Heart right ventricle (tissue), 16 donors: Measurements from ENCODE around the gene ENOPH1. TPM values are rescaled to one million over a fixed set of nuclear protein-coding genes. Genes with fewer than 3 reads are reported as not detected.

Source experiments
- ATAC-seq, 8 donors: fragments of 200-7000 bp; cut with Tn5 transposase; one replicate each; pipeline ENCODE4 v1.9.1; 2020; ENCODE audit warnings: mild to moderate bottlenecking in 8 of 8, moderate library complexity in 8 of 8, moderate number of reproducible peaks in 1 of 8
- DNase-seq, 2 donors: peaks; one replicate each; pipeline ENCODE4 v3.0.0-alpha.2; 2020
- H3K27ac ChIP-seq, 10 donors: fragments of 200-600 bp; sonication (generic) in 2 of 10; one replicate each; pipeline versions ENCODE4 v1.5.0 to v1.8.0; 2020 to 2022; ENCODE audit warnings: mild to moderate bottlenecking in 3 of 10
- H3K27me3 ChIP-seq, 7 donors: fragments of 200-600 bp; one replicate each; pipeline ENCODE4 v1.8.0; 2021 to 2022; ENCODE audit warnings: mild to moderate bottlenecking in 2 of 7
- H3K36me3 ChIP-seq, 9 donors: fragments of 200-600 bp; sonication (generic) in 1 of 9; one replicate each; pipeline versions ENCODE4 v1.5.0 to v1.8.0; 2020 to 2022; ENCODE audit warnings: mild to moderate bottlenecking in 2 of 9
- H3K4me1 ChIP-seq, 9 donors: fragments of 200-600 bp; sonication (generic) in 1 of 9; one replicate each; pipeline versions ENCODE4 v1.5.0 to v1.8.0; 2020 to 2022; ENCODE audit warnings: mild to moderate bottlenecking in 4 of 9
- H3K4me3 ChIP-seq, 10 donors: fragments of 200-600 bp; sonication (generic) in 2 of 10; one replicate each; pipeline versions ENCODE4 v1.5.0 to v1.8.0; 2020 to 2022; ENCODE audit warnings: mild to moderate bottlenecking in 7 of 10, moderate library complexity in 2 of 10
- H3K9me3 ChIP-seq, 11 donors: fragments of 200-600 bp in 10 of 11; sonication (generic) in 2 of 11; one replicate each; pipeline versions ENCODE4 v1.5.0 to v1.8.0; 2013 to 2022; ENCODE audit warnings: mild to moderate bottlenecking in 2 of 11, control low read depth in 1 of 11, moderate library complexity in 1 of 11
- WGBS, 2 donors: extraction: QIAGEN DNeasy Blood & Tissue Kit; methylation state at CpG; one replicate each; pipeline ENCODE4 v1.1.7; 2013; ENCODE audit warnings: inconsistent platforms in 1 of 2; 5-methylcytosine and 5-hydroxymethylcytosine counted together
- intact Hi-C, 10 donors: fragments of 100-400 bp; cut with DNase I; formaldehyde crosslinking; loops; one replicate each; pipeline versions ENCODE4 v1.11.1 to v1.14.2; 2022
- polyA plus RNA-seq, 2 donors: library from polyadenylated mRNA; stranded (reverse); fragments of 200-250 nt; gene quantifications; one replicate each; pipeline ENCODE4 v1.2.3, GENCODE V29; 2013
- total RNA-seq, 10 donors: library from RNA; stranded (reverse); fragmentation: NEBNext Ultra II Directional in 3 of 10; extraction: Animal tissue kit (Norgen Biotek cat#: 25700) in 3 of 10; gene quantifications; one replicate each; pipeline versions ENCODE4 v1.2.1 to v1.2.4, GENCODE V29; 2021 to 2023
- TF ChIP-seq, protein P1 (sequence below), 9 donors: fragments of 200-600 bp; sonication (generic) in 2 of 9; IDR thresholded peaks; one replicate each; pipeline versions ENCODE4 v1.5.0 to v1.8.0; 2021 to 2022; ENCODE audit warnings: antibody characterized with exemption in 9 of 9, mild to moderate bottlenecking in 5 of 9, moderate library complexity in 1 of 9
- donor health status: Arrhythmogenic right ventricular cardiomyopathy.
- donor health status: ischemic (EF 13 %, LVEDD 7.1; RV severe dilation, severe dysfunction).
- donor health status: healthy with polysubstance abuse.
- donor health status: DM: no; HTN: yes; CAD: no.
- donor health status: DM: no; HTN: no; CAD: no.
- donor health status: ischemic (EF 25% LVEDD 6.9; RV normal size, moderate dysfunction).
- donor health status: ischemic (EF 25% LVEDD 5.7; RV mildly dilated, moderate dysfunction).
- donor health status: healthy.
- donor health status: DM: yes; HTN: yes; CAD: no.
- donor health status: Ischemic cardiomyopathy.
- donor health status: ischemic (EF 35%, LVEDD 5.7; RV mildly dilated, moderate dysfunction).
- donor health status: nonischemic (EF 11% LVEDD 7.7; RV severe dilation, severe dysfunction).
- donor health status: DM: yes; HTN: yes; CAD: no.
- donor health status: PGD.
- donor health status: ischemic (EF 29% LVEDD 5.4; RV normal size, mild dysfunction).
- donor health status: nonischemic (EF 23%, LVEDD 6.1; RV moderate dilation, normal function).

The ENOPH1 gene
- total and polyA plus RNA-seq, 12 donors = 13.9 to 28.1 (median 16.3) TPM

DNA sequence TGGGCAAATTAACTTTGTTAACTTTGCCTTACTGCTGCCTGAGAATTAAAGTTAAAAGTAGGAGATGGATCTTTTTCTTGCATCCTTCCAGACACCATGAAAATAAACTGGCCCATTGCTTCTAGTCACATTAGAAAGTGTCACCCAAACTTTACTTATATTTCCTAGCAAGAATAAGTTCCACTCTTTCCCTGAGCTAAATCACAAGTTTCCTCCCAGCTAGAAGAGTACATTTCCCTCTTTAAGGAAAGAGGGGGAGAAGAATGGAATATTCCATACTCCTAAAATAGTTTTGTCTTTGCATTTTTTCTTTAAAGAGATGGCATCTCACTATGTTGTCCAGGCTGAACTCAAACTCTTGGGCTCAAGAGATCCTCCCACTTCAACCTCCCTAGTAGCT lies 77.6 kb downstream of the ENOPH1 start:
- intact Hi-C loops = no loop called here
- H3K4me1 ChIP-seq = no peaks in the 10 kb centered on the region
- H3K9me3 ChIP-seq = no peaks in the 10 kb centered on the region
- H3K36me3 ChIP-seq = peaks cover 0 to 17% (median 0%) of the 10 kb centered on the region in 9 donors
- ATAC-seq (no peak), DNase-seq (no peak)
- H3K4me3 ChIP-seq = no peak overlapping the region
- no peak overlapping the region for H3K27ac ChIP-seq
- TF ChIP-seq, protein P1, sequence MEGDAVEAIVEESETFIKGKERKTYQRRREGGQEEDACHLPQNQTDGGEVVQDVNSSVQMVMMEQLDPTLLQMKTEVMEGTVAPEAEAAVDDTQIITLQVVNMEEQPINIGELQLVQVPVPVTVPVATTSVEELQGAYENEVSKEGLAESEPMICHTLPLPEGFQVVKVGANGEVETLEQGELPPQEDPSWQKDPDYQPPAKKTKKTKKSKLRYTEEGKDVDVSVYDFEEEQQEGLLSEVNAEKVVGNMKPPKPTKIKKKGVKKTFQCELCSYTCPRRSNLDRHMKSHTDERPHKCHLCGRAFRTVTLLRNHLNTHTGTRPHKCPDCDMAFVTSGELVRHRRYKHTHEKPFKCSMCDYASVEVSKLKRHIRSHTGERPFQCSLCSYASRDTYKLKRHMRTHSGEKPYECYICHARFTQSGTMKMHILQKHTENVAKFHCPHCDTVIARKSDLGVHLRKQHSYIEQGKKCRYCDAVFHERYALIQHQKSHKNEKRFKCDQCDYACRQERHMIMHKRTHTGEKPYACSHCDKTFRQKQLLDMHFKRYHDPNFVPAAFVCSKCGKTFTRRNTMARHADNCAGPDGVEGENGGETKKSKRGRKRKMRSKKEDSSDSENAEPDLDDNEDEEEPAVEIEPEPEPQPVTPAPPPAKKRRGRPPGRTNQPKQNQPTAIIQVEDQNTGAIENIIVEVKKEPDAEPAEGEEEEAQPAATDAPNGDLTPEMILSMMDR (IDR thresholded peaks at IDR 0.05) = no peak
- no peaks in the 10 kb centered on the region for H3K27me3 ChIP-seq

DNA sequence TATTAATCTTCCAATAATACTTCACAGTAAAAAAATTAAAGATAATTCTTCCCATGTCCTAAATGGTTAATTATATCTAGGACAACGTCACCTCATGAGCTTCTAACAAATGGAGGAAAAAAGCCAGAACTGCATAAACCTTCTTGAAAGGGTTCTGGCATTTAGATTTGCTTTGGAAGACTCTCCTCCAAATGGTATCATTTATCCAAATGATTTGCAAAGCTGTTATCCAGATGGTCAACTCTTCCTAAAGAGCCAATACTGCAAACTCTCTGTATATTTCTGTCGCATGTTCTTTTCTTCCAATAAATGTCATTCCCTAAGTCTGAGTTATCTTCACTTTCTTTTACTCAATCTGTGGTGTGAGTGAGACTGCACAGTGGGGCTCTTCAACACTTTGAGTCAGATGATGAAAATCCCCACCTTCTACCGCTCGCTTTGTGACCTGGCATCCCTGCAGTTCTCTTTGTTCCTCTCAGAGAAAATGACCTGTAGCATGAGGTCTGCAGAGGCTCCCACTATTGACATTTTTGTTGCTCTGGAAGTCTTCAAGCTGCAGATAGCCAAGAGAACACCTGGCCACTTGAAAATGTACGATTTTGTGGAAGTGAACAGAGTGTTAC lies 78.5 kb downstream of the ENOPH1 start:
- WGBS, 2 donors = 53 to 58% methylated on average over 5 of the region's 5 CpGs

DNA sequence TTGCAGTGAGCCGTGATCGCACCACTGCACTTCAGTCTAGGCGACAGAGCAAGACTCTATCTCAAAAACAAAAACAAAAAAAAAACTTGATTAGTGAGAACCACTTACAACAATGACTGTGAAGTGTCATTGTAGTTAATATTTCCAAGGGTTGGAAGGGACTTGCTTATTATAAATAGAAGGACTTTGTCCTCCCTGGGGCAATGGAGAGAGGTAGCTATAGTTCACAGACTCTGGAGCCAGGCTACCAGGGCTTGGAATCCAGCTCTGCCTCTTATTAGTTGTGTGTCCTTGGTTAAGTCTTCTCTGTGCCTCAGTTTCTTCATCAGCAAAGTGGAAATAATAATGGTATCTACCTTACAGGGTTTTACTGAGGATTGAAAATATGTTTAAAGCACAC lies 79.8 kb downstream of the ENOPH1 start:
- WGBS, 2 donors = 95 to 100% methylated on average over 3 of the region's 3 CpGs
- ATAC-seq (no peak), DNase-seq (no peak)
- intact Hi-C loops = no loop called here
- no peaks in the 10 kb centered on the region for H3K9me3 ChIP-seq
- H3K4me1 ChIP-seq = peaks cover 0 to 3% (median under 1%) of the 10 kb centered on the region in 9 donors
- H3K27me3 ChIP-seq = no peaks in the 10 kb centered on the region
- H3K4me3 ChIP-seq = no peak overlapping the region
- TF ChIP-seq, protein P1 (IDR thresholded peaks at IDR 0.05) = no peak
- no peaks in the 10 kb centered on the region for H3K36me3 ChIP-seq
- H3K27ac ChIP-seq = no peak overlapping the region

More for the DNA sequence above, 78.5 kb downstream of the ENOPH1 start:
- Histone ChIP-seq H3K36me3 (peaks cover 0 to 8% (median 0%) of the 10 kb centered on the region in 9 donors), H3K4me3 (no peak overlapping the region), H3K27ac (no peak overlapping the region), H3K9me3 (no peaks in the 10 kb centered on the region), H3K27me3 (no peaks in the 10 kb centered on the region), H3K4me1 (no peaks in the 10 kb centered on the region)
- no peak for DNase-seq
- ATAC-seq = no peak
- intact Hi-C loops = no loop called here
- TF ChIP-seq, protein P1 (IDR thresholded peaks at IDR 0.05) = no peak

Other genes starting within 250 kb of the ENOPH1 start
- 100 to 1,000 TPM; 117 to 144 (median 126) TPM for gene HNRNPD, start 56.6 kb upstream of the ENOPH1 start, total RNA-seq
- gene HNRNPD, start 56.6 kb upstream of the ENOPH1 start, polyA plus RNA-seq = 100 to 1,000 TPM; 102 to 110 TPM
- 100 to 1,000 TPM; 129 to 168 (median 148) TPM for gene HNRNPDL, start 128 bp upstream of the ENOPH1 start, total RNA-seq
- 100 to 1,000 TPM; 183 to 184 TPM for gene HNRNPDL, start 128 bp upstream of the ENOPH1 start, polyA plus RNA-seq
- 10 to 100 TPM in 8 of 10 donors, 1 to 10 TPM in 2; 8.5 to 22.7 (median 12.6) TPM for gene TMEM150C, start 131.4 kb downstream of the ENOPH1 start, total RNA-seq
- gene TMEM150C, start 131.4 kb downstream of the ENOPH1 start, polyA plus RNA-seq = 10 to 100 TPM in 1 of 2 donors, 1 to 10 TPM in 1; 6.5 to 19.0 TPM